Upper lobe of left lung (tissue), 4 donors: ENCODE data around the gene ADAMTS16.

Experiments
- EP300 ChIP-seq, 4 donors: sonication (generic); formaldehyde crosslinking; IDR thresholded peaks; one replicate each; pipeline ENCODE4 v1.5.1; 2017; ENCODE audit warnings: antibody characterized with exemption in 4 of 4, control low read depth in 2 of 4
- POLR2AphosphoS5 ChIP-seq, 2 donors: sonication (generic); formaldehyde crosslinking; IDR thresholded peaks; one replicate each; pipeline ENCODE4 v1.5.1; 2017; ENCODE audit warnings: antibody characterized with exemption in 2 of 2
- TF ChIP-seq, protein P1 (sequence below), 6 experiments: fragments of 450-650 bp in 4 of 6; fragments of 200-600 bp in 2 of 6; sonication (generic) in 2 of 6; IDR thresholded peaks; one replicate each; pipeline ENCODE4 v1.5.1; 2016 to 2019; ENCODE audit warnings: antibody characterized with exemption in 6 of 6

GRCh38 chr5:5317976-5318375 lies 177.8 kb downstream of the ADAMTS16 start:
- TF ChIP-seq EP300 (IDR thresholded peaks at IDR 0.05) (no peak), POLR2AphosphoS5 (IDR thresholded peaks at IDR 0.05) (no peak)
- TF ChIP-seq, protein P1, sequence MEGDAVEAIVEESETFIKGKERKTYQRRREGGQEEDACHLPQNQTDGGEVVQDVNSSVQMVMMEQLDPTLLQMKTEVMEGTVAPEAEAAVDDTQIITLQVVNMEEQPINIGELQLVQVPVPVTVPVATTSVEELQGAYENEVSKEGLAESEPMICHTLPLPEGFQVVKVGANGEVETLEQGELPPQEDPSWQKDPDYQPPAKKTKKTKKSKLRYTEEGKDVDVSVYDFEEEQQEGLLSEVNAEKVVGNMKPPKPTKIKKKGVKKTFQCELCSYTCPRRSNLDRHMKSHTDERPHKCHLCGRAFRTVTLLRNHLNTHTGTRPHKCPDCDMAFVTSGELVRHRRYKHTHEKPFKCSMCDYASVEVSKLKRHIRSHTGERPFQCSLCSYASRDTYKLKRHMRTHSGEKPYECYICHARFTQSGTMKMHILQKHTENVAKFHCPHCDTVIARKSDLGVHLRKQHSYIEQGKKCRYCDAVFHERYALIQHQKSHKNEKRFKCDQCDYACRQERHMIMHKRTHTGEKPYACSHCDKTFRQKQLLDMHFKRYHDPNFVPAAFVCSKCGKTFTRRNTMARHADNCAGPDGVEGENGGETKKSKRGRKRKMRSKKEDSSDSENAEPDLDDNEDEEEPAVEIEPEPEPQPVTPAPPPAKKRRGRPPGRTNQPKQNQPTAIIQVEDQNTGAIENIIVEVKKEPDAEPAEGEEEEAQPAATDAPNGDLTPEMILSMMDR (IDR thresholded peaks at IDR 0.05) = no peak
